H1 (cell line): Measurements from ENCODE around the gene ANKS1B. TPM values are rescaled to one million over a fixed set of nuclear protein-coding genes. Genes with fewer than 3 reads are reported as not detected.

ENCODE experiments used
- CTCF ChIA-PET: fragments of 300-600 bp; sonication (Branson Sonifier 250); formaldehyde crosslinking; loops from one replicate; lab custom pipeline; 2021; ENCODE audit not compliant: partially characterized antibody; lab: Charles Lee
- POLR2A ChIA-PET: fragments of 300-600 bp; sonication (Branson Sonifier 250); formaldehyde crosslinking; loops from one replicate; lab custom pipeline; 2021; ENCODE audit warnings: inconsistent platforms; ENCODE audit not compliant: partially characterized antibody; lab: Charles Lee
- DNase-seq, 2 experiments: peaks; one replicate each; pipeline versions ENCODE4 v3.0.0 to v3.0.0-alpha.2; 2010 to 2022; ENCODE audit warnings: low spot score in 2 of 2, low read depth in 1 of 2, mixed read lengths in 1 of 2
- FAIRE-seq: peaks from 2 replicates; lab custom pipeline; 2011; peaks lifted over from hg19 to GRCh38; lab: Jason Lieb, UNC
- H2AFZ ChIP-seq: 2 replicates; pipeline ENCODE4 v1.8.1; 2012; ENCODE audit warnings: low read length, inconsistent platforms
- H2AK5ac ChIP-seq: 2 replicates; pipeline ENCODE4 v1.6.1; 2013; ENCODE audit warnings: low read depth, low read length
- H2BK120ac ChIP-seq: replicated peaks from 2 replicates; pipeline ENCODE3; 2013; ENCODE audit warnings: low read depth, low read length, inconsistent platforms
- H2BK12ac ChIP-seq: 2 replicates; pipeline ENCODE4 v1.6.1; 2013; ENCODE audit warnings: low read depth, low read length
- H2BK15ac ChIP-seq: 2 replicates; pipeline ENCODE4 v1.6.1; 2013; ENCODE audit warnings: low read length
- H2BK20ac ChIP-seq: 2 replicates; pipeline ENCODE4 v1.6.1; 2013; ENCODE audit warnings: low read length
- H2BK5ac ChIP-seq: 2 replicates; pipeline ENCODE4 v1.6.1; 2013; ENCODE audit warnings: low read depth, low read length
- H3K14ac ChIP-seq: 2 replicates; pipeline ENCODE4 v1.6.1; 2013; ENCODE audit warnings: inconsistent platforms; ENCODE audit not compliant: insufficient read length
- H3K18ac ChIP-seq: 2 replicates; pipeline ENCODE4 v1.6.1; 2013; ENCODE audit warnings: low read length; ENCODE audit errors: extremely low read depth
- H3K23ac ChIP-seq: 2 replicates; pipeline ENCODE4 v1.6.1; 2013; ENCODE audit warnings: inconsistent platforms; ENCODE audit not compliant: insufficient read length
- H3K23me2 ChIP-seq: 2 replicates; pipeline ENCODE4 v1.6.1; 2013; ENCODE audit warnings: low read depth, low read length
- H3K27ac ChIP-seq: 2 replicates; pipeline ENCODE4 v1.6.1; 2011; ENCODE audit warnings: low read depth, low read length, inconsistent platforms
- H3K27me3 ChIP-seq, 4 experiments: replicated peaks in 1 of 4; 1 replicate in 1 of 4; 2 replicates in 3 of 4; pipeline versions ENCODE4 v1.6.1 to v1.8.1; 2011 to 2013; ENCODE audit warnings: low read length in 3 of 4, mild to moderate bottlenecking in 3 of 4, inconsistent platforms in 2 of 4, mixed read lengths in 2 of 4, moderate library complexity in 1 of 4; ENCODE audit not compliant: control insufficient read depth in 3 of 4, insufficient read depth in 3 of 4; ENCODE audit errors: extremely low read depth in 1 of 4
- H3K36me3 ChIP-seq, 4 experiments: 2 replicates each; pipeline versions ENCODE4 v1.6.1 to v1.8.1; 2011 to 2013; ENCODE audit warnings: mild to moderate bottlenecking in 4 of 4, low read length in 3 of 4, moderate library complexity in 2 of 4, control low read depth in 1 of 4, inconsistent platforms in 1 of 4; ENCODE audit not compliant: insufficient read depth in 4 of 4, control insufficient read depth in 2 of 4
- H3K4ac ChIP-seq: replicated peaks from 2 replicates; pipeline ENCODE3; 2013; ENCODE audit warnings: low read length, low read depth, mixed read lengths, inconsistent platforms; ENCODE audit not compliant: insufficient read length
- H3K4me1 ChIP-seq, 4 experiments: replicated peaks in 1 of 4; 1 replicate in 1 of 4; 2 replicates in 3 of 4; pipeline versions ENCODE4 v1.6.1 to v1.8.1; 2011 to 2013; ENCODE audit warnings: low read length in 3 of 4, inconsistent platforms in 2 of 4, mixed read lengths in 1 of 4; ENCODE audit not compliant: insufficient read depth in 4 of 4, control insufficient read depth in 3 of 4
- H3K4me2 ChIP-seq, 2 experiments: 2 replicates each; pipeline versions ENCODE4 v1.6.1 to v1.8.1; 2011 to 2013; ENCODE audit warnings: low read depth in 2 of 2, low read length in 2 of 2, control low read depth in 1 of 2, inconsistent platforms in 1 of 2, mild to moderate bottlenecking in 1 of 2; ENCODE audit not compliant: insufficient read depth in 1 of 2
- H3K4me3 ChIP-seq, 4 experiments: fragments of 200-600, 300-600 bp in 1 of 4; sonication (generic), shearing (Covaris generic), sonication (Bioruptor Twin) in 1 of 4; 2 replicates each; pipeline versions ENCODE4 v1.5.1 to v1.8.1; 2011 to 2016; ENCODE audit warnings: low read length in 4 of 4, low read depth in 3 of 4, control low read depth in 2 of 4, inconsistent platforms in 2 of 4, mild to moderate bottlenecking in 2 of 4, mixed read lengths in 1 of 4, moderate library complexity in 1 of 4; ENCODE audit not compliant: insufficient read depth in 2 of 4; ENCODE audit errors: extremely low read depth in 1 of 4
- H3K56ac ChIP-seq: replicated peaks from 2 replicates; pipeline ENCODE3; 2013; ENCODE audit warnings: low read depth, mild to moderate bottlenecking, mixed read lengths, low read length, inconsistent platforms; ENCODE audit not compliant: insufficient read length
- H3K79me1 ChIP-seq: 2 replicates; pipeline ENCODE4 v1.6.1; 2013; ENCODE audit warnings: low read depth, low read length, control low read depth
- H3K79me2 ChIP-seq, 2 experiments: 2 replicates each; pipeline versions ENCODE4 v1.6.1 to v1.8.1; 2012 to 2013; ENCODE audit warnings: low read length in 2 of 2, mild to moderate bottlenecking in 2 of 2, inconsistent platforms in 1 of 2; ENCODE audit not compliant: insufficient read depth in 2 of 2, control insufficient read depth in 1 of 2
- H3K9ac ChIP-seq, 4 experiments: replicated peaks in 1 of 4; 1 replicate in 1 of 4; 2 replicates in 3 of 4; pipeline versions ENCODE4 v1.6.1 to v1.8.1; 2011 to 2013; ENCODE audit warnings: low read depth in 3 of 4, low read length in 3 of 4, control low read depth in 2 of 4, mild to moderate bottlenecking in 2 of 4, moderate library complexity in 2 of 4, inconsistent platforms in 1 of 4; ENCODE audit errors: extremely low read depth in 1 of 4
- H3K9me3 ChIP-seq, 2 experiments: 2 replicates each; pipeline versions ENCODE4 v1.6.1 to v1.8.1; 2012 to 2013; ENCODE audit warnings: mild to moderate bottlenecking in 2 of 2, moderate library complexity in 2 of 2, control low read depth in 1 of 2, inconsistent platforms in 1 of 2, low read depth in 1 of 2, low read length in 1 of 2, mixed read lengths in 1 of 2; ENCODE audit not compliant: insufficient read depth in 2 of 2
- H4K20me1 ChIP-seq, 2 experiments: replicated peaks in 1 of 2; 2 replicates each; pipeline versions ENCODE3 to v1.8.1; 2011 to 2013; ENCODE audit warnings: inconsistent platforms in 2 of 2, low read length in 2 of 2, mild to moderate bottlenecking in 1 of 2; ENCODE audit not compliant: insufficient read depth in 2 of 2, control insufficient read depth in 1 of 2
- H4K5ac ChIP-seq: 2 replicates; pipeline ENCODE4 v1.6.1; 2013; ENCODE audit warnings: low read length, low read depth, mixed read lengths, inconsistent platforms; ENCODE audit not compliant: insufficient read length
- H4K8ac ChIP-seq: 2 replicates; pipeline ENCODE4 v1.8.0; 2013; ENCODE audit warnings: mild to moderate bottlenecking, moderate library complexity, low read length, inconsistent platforms; ENCODE audit not compliant: insufficient read depth; ENCODE audit errors: extremely low read depth
- H4K91ac ChIP-seq: replicated peaks from 2 replicates; pipeline ENCODE3; 2013; ENCODE audit warnings: low read length, mixed read lengths, inconsistent platforms; ENCODE audit not compliant: insufficient read length
- BACH1 ChIP-seq: IDR thresholded peaks from 2 replicates; pipeline ENCODE4 v1.6.1; 2012; ENCODE audit warnings: low read length, improper control_type of control experiment
- HDAC2 ChIP-seq, 2 experiments: fragments of 300-600 bp in 1 of 2; sonication (generic) in 1 of 2; IDR thresholded peaks; 2 replicates each; pipeline ENCODE4 v1.6.1; 2011 to 2012; ENCODE audit warnings: low read depth in 2 of 2, low read length in 2 of 2, mild to moderate bottlenecking in 2 of 2, moderate library complexity in 2 of 2, borderline replicate concordance in 1 of 2, inconsistent platforms in 1 of 2
- SP1 ChIP-seq: IDR thresholded peaks from 2 replicates; pipeline ENCODE4 v1.6.1; 2011; ENCODE audit warnings: low read depth, low read length
- WGBS, 2 experiments: shearing (Covaris generic) in 1 of 2; methylation state at CpG; one replicate each; pipeline versions ENCODE4 v1.1.6 to v1.1.7; 2013 to 2015; ENCODE audit warnings: low lambda C conversion rate in 2 of 2, mixed read lengths in 2 of 2, inconsistent platforms in 1 of 2, low coverage in 1 of 2, missing lambda C conversion rate in 1 of 2; ENCODE audit not compliant: insufficient replicate concordance in 2 of 2, insufficient coverage in 1 of 2, insufficient read length in 1 of 2; ENCODE audit errors: extremely low coverage in 1 of 2, missing lambda C conversion rate in 1 of 2; 5-methylcytosine and 5-hydroxymethylcytosine counted together
- polyA plus RNA-seq, 7 experiments: library from polyadenylated mRNA; depleted of rRNA in 3 of 7; stranded (reverse) in 5 of 7; unstranded in 2 of 7; fragments of >200 nt in 5 of 7; fragments of 200-250 nt in 2 of 7; gene quantifications; 1 replicate in 5 of 7; 2 replicates in 1 of 7; 4 replicates in 1 of 7; pipeline versions ENCODE4 v1.2.1 to v1.2.3, GENCODE V29; 2011 to 2013; ENCODE audit warnings: missing spikeins in 2 of 7, mixed read lengths in 2 of 7
- total RNA-seq: library from RNA; stranded (reverse); fragmentation: NEBNext Ultra II Directional; extraction: Animal tissue kit (Norgen Biotek cat#: 25700); gene quantifications from 2 replicates; pipeline ENCODE4 v1.2.1, GENCODE V29; 2021

Gene ANKS1B
- total and polyA plus RNA-seq, 2 of the 8 experiments (the other 6 are each of a cell fraction or from before 2014, with no cell fraction given): 2.7 to 6.1 TPM

DNA sequence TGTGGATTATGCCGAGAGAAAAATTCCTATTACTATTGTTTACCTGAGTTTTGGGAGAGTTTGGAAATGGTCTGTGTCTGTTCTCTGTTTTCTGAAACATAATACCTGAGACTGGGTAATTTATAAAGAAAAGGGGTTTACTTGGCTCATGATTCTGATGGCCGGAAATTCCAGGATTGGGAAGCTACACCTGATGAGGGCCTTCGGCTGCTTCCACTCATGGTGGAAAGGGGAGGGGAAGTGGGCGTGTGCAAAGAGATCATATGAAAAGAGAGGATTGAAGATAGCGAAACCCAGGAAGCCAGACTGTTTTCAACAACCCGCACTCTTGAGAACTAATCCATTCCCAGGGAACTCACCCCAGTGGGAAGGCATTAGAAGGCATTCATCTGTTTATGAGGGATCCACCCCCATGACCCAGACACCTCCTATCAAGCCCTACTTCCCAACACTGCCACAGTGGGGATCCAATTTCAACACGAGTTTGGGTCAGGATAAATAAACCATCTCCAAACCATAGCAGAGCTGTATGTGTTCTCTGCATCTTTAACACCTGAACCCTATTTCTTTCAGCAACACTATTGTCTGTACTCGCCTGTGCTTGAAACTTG is 1288.6 kb downstream of the ANKS1B start:
- peak; percentile 86 for FAIRE-seq

More for the DNA sequence above, 1288.6 kb downstream of the ANKS1B start:
- no peak overlapping the region for H2AK5ac ChIP-seq
- peak overlapping the region; percentile 49 to 64 for H3K4me2 ChIP-seq
- H3K27ac ChIP-seq: no peak overlapping the region
- no peak overlapping the region for H2AFZ ChIP-seq
- ChIA-PET CTCF (interaction anchor here (0.5 to 1.4 kb wide), 4 partner anchors 16 to 300 kb away, joined by 3 to 4 read pairs (median 3); no protein-coding TSS in a partner anchor), POLR2A (interaction anchor here (0.6 kb wide), 1 partner anchor 16 kb away, joined by 4 read pairs; no protein-coding TSS in a partner anchor)
- no peak overlapping the region for H3K23ac ChIP-seq
- no peak overlapping the region for H4K91ac ChIP-seq
- H3K14ac ChIP-seq: no peak overlapping the region
- no peak overlapping the region for H3K56ac ChIP-seq
- peaks cover 0 to 4% (median 0%) of the 10 kb centered on the region in 4 experiments; a peak in 2 of 8 replicates for H3K36me3 ChIP-seq
- H3K4me3 ChIP-seq: peak overlapping the region in 1 of 4 experiments; percentile 38; a peak in 3 of 8 replicates
- H3K79me1 ChIP-seq: no peaks in the 10 kb centered on the region
- H3K4me1 ChIP-seq: peaks cover 2 to 11% (median 5%) of the 10 kb centered on the region in 4 experiments; a peak in 3 of 7 replicates
- DNase-seq: peak in 1 of 2 experiments; percentile 48
- H3K23me2 ChIP-seq: 0 out of 2 replicates have a peak, but pooled peaks cover 2% of the 10 kb centered on the region
- H2BK12ac ChIP-seq: no peak overlapping the region
- no peaks in the 10 kb centered on the region for H3K9me3 ChIP-seq
- no peak overlapping the region for H2BK120ac ChIP-seq
- H3K9ac ChIP-seq: no peak overlapping the region
- H3K79me2 ChIP-seq: no peaks in the 10 kb centered on the region
- no peaks in the 10 kb centered on the region for H3K27me3 ChIP-seq
- H4K5ac ChIP-seq: no peak overlapping the region
- TF ChIP-seq SP1: peak; percentile 36; the same call in 1 of the 2 replicates
- no peak for TF ChIP-seq BACH1
- peak in 1 of 2 experiments; percentile 35; a peak in 1 of 4 replicates for TF ChIP-seq HDAC2 (IDR thresholded peaks at IDR 0.05; ENCODE audit: borderline replicate concordance in 1 of 2, low read depth in 2 of 2, low read length in 2 of 2)
- no peak overlapping the region for H2BK20ac ChIP-seq
- H2BK5ac ChIP-seq: no peak overlapping the region
- 0 out of 2 replicates have a peak overlapping the region, but pooled peaks have one; percentile 6 for H3K18ac ChIP-seq
- H4K8ac ChIP-seq: no peak overlapping the region
- no peak overlapping the region for H3K4ac ChIP-seq
- no peak overlapping the region for H2BK15ac ChIP-seq
- peaks cover 0 to 2% of the 10 kb centered on the region in 2 experiments for H4K20me1 ChIP-seq
- WGBS, 2 experiments: 25% methylated on average over 8 of the region's 8 CpGs; no CpG with 5 or more reads in 1 of the 2 experiments
